Tibial nerve (tissue), 4 donors: ENCODE data around the gene MAGEB6. TPM values are rescaled to one million over a fixed set of nuclear protein-coding genes. Genes with fewer than 3 reads are reported as not detected.

Experiments
- DNase-seq, 2 donors: peaks; one replicate each; pipeline ENCODE4 v3.0.0-alpha.2; 2019; ENCODE audit warnings: low spot score in 2 of 2
- H3K27ac ChIP-seq, 4 donors: fragments of 200-600 bp; sonication (generic) in 3 of 4; one replicate each; pipeline ENCODE4 v1.5.1; 2017 to 2019; ENCODE audit warnings: mild to moderate bottlenecking in 1 of 4
- H3K27me3 ChIP-seq, 2 donors: fragments of 200-600 bp; sonication (generic) in 1 of 2; one replicate each; pipeline versions ENCODE4 v1.5.1 to v1.6.0; 2017 to 2019
- H3K36me3 ChIP-seq, 3 donors: fragments of 200-600 bp; sonication (generic); one replicate each; pipeline ENCODE4 v1.5.1; 2018 to 2019
- H3K4me1 ChIP-seq, 4 donors: fragments of 200-600 bp; sonication (generic) in 3 of 4; one replicate each; pipeline ENCODE4 v1.5.1; 2017 to 2019
- H3K4me3 ChIP-seq, 4 donors: fragments of 200-600 bp; sonication (generic) in 3 of 4; one replicate each; pipeline ENCODE4 v1.5.1; 2017 to 2019; ENCODE audit warnings: mild to moderate bottlenecking in 1 of 4, moderate library complexity in 1 of 4
- H3K9me3 ChIP-seq, 4 donors: fragments of 200-600 bp; sonication (generic) in 3 of 4; one replicate each; pipeline ENCODE4 v1.5.1; 2017 to 2019
- EP300 ChIP-seq, 2 donors: sonication (generic); formaldehyde crosslinking; IDR thresholded peaks; one replicate each; pipeline ENCODE4 v1.6.1; 2017; ENCODE audit warnings: antibody characterized with exemption in 2 of 2, mild to moderate bottlenecking in 1 of 2
- POLR2A ChIP-seq, 2 donors: fragments of 450-650 bp; IDR thresholded peaks; one replicate each; pipeline ENCODE4 v1.6.1; 2017; ENCODE audit warnings: antibody characterized with exemption in 2 of 2, mild to moderate bottlenecking in 2 of 2, moderate library complexity in 2 of 2
- WGBS, 2 donors: methylation state at CpG; one replicate each; pipeline ENCODE4 v1.1.5; 2018; 5-methylcytosine and 5-hydroxymethylcytosine counted together
- total RNA-seq, 4 donors: library from RNA; depleted of rRNA; stranded (reverse); fragments of >200 nt; gene quantifications; one replicate each; pipeline ENCODE4 v1.1.0, GENCODE V29; 2016
- TF ChIP-seq, protein P1 (sequence below), 5 experiments: fragments of 200-600 bp in 3 of 5; fragments of 450-650 bp in 2 of 5; sonication (generic) in 3 of 5; IDR thresholded peaks; one replicate each; pipeline ENCODE4 v1.5.1; 2016 to 2019; ENCODE audit warnings: antibody characterized with exemption in 5 of 5, mild to moderate bottlenecking in 3 of 5, moderate library complexity in 2 of 5

Gene MAGEB6
- total RNA-seq, 4 donors from 2014 or later = not detected

DNA sequence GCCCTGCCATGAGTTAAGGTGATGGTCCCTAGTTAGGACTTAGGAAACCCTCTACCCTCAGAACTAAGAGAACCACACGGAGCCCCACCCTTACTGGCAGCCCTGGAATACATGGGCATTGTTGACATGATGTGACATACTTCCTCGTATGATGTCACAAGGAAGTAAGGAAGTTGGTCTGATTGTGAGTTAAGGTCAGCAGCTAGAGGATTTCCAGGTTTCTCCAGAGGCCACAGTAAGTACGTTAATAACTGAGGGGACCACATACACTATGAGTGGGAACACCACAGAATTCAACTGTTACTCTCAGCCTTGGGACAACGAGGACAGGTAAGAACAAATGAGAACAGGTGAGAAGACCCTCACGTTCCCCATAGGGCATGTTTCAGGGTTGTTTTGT, 23.6 kb downstream of the MAGEB6 start, which contains the start of gene MAGEB5:
Gene MAGEB5, plus strand, starts transcription at position 301 of the 400 bp plus-strand sequence. CDS start 1,133 bp downstream, outside the sequence.
- no peak within 1 kb of the TSS for H3K27ac ChIP-seq
- no peaks in the 10 kb centered on the region for H3K27me3 ChIP-seq
- H3K9me3 ChIP-seq = no peaks in the 10 kb centered on the region
- no peaks in the 10 kb centered on the region for H3K36me3 ChIP-seq
- 66 to 86% methylated on average over 5 of the region's 5 CpGs for WGBS, 2 donors
- TF ChIP-seq, protein P1, sequence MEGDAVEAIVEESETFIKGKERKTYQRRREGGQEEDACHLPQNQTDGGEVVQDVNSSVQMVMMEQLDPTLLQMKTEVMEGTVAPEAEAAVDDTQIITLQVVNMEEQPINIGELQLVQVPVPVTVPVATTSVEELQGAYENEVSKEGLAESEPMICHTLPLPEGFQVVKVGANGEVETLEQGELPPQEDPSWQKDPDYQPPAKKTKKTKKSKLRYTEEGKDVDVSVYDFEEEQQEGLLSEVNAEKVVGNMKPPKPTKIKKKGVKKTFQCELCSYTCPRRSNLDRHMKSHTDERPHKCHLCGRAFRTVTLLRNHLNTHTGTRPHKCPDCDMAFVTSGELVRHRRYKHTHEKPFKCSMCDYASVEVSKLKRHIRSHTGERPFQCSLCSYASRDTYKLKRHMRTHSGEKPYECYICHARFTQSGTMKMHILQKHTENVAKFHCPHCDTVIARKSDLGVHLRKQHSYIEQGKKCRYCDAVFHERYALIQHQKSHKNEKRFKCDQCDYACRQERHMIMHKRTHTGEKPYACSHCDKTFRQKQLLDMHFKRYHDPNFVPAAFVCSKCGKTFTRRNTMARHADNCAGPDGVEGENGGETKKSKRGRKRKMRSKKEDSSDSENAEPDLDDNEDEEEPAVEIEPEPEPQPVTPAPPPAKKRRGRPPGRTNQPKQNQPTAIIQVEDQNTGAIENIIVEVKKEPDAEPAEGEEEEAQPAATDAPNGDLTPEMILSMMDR (IDR thresholded peaks at IDR 0.05) = no peak
- no peak for TF ChIP-seq EP300 (IDR thresholded peaks at IDR 0.05)
- no peak for TF ChIP-seq POLR2A (IDR thresholded peaks at IDR 0.05)
- DNase-seq = no peak
- no peak within 1 kb of the TSS for H3K4me3 ChIP-seq
- no peaks in the 10 kb centered on the region for H3K4me1 ChIP-seq

DNA sequence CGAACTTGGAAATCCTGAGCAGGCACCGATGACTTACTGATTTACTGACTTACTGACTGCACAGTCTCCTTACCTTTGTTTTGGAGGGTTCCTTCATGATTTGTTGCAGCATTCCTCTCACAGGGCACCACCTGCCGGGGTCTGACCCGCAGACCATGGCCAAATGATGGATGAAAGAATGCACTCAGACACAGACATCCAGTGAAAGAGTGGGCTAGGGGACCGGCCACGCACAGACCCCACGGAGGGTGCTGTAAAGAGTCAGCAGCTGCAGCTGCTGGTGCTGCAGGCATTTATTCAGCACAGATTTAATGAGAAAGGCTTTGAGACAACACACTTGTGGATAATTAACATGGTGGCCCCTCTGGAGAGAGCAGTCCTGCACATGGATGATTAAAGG, 27.1 kb downstream of the MAGEB6 start:
- no peaks in the 10 kb centered on the region for H3K4me1 ChIP-seq
- TF ChIP-seq POLR2A (IDR thresholded peaks at IDR 0.05) = no peak
- TF ChIP-seq EP300 (IDR thresholded peaks at IDR 0.05) = no peak
- TF ChIP-seq, protein P1 (IDR thresholded peaks at IDR 0.05) = no peak
- no peak overlapping the region for H3K27ac ChIP-seq
- DNase-seq = no peak
- no peaks in the 10 kb centered on the region for H3K27me3 ChIP-seq
- no peaks in the 10 kb centered on the region for H3K9me3 ChIP-seq
- H3K4me3 ChIP-seq = no peak overlapping the region
- H3K36me3 ChIP-seq = no peaks in the 10 kb centered on the region
- 49 to 73% methylated on average over 6 to 7 of the region's 7 CpGs for WGBS, 2 donors

DNA sequence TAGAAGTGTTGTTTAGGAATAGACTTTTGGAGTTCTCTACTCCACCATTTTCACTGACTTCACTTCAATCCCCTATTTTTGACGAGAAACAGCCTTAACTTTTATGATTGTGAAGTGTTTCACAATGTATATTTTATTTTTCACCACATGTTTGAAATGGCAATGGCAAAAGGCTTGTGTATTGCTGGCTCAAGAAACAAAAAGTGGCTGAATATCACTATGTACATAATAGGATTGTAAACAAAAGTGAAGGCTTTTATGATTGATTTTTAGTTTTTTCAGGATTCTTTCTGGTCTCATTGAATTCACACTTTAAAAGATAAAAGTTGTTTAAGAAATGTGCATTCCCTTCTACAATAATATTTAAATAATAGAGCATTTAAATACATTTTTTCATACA, 41.9 kb downstream of the MAGEB6 start:
- Histone ChIP-seq H3K27ac (no peak overlapping the region), H3K27me3 (no peaks in the 10 kb centered on the region), H3K9me3 (no peaks in the 10 kb centered on the region), H3K4me1 (no peaks in the 10 kb centered on the region), H3K36me3 (no peaks in the 10 kb centered on the region), H3K4me3 (no peak overlapping the region)
- WGBS, 2 donors = 41 to 44% methylated on average over 1 of the region's 1 CpG
- no peak for DNase-seq
- TF ChIP-seq, protein P1 (IDR thresholded peaks at IDR 0.05) = no peak
- TF ChIP-seq POLR2A (IDR thresholded peaks at IDR 0.05) (no peak), EP300 (IDR thresholded peaks at IDR 0.05) (no peak)

Other genes starting within 250 kb of the MAGEB6 start
- gene MAGEB18, start 54.1 kb upstream of the MAGEB6 start, total RNA-seq = not detected
- not detected for gene MAGEB6B, start 31.8 kb upstream of the MAGEB6 start, total RNA-seq
- gene MAGEB5, start 23.7 kb downstream of the MAGEB6 start, total RNA-seq = not detected